ENCODE results near the gene CAPN2.

DNA sequence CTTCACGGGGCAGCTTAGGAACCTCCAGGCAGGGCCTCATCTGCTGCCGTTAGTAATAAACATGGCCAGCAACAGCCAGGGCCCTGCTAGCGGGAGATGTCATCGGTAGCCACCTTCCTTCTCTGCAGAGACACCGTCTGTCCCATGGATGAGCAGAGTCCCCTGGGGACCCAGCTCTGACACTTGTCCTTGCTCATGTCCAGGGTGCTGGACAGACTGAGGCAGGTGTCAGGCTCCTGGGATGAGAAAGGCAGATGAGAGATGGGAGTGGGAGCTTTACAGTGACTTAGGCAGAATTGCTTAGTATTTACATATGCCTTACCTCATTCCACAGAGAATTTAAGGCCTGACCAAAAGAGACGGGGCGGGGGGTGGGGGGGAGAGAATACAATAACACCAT is 25.0 kb downstream of the CAPN2 start:
- TF ChIP-seq, protein P1, sequence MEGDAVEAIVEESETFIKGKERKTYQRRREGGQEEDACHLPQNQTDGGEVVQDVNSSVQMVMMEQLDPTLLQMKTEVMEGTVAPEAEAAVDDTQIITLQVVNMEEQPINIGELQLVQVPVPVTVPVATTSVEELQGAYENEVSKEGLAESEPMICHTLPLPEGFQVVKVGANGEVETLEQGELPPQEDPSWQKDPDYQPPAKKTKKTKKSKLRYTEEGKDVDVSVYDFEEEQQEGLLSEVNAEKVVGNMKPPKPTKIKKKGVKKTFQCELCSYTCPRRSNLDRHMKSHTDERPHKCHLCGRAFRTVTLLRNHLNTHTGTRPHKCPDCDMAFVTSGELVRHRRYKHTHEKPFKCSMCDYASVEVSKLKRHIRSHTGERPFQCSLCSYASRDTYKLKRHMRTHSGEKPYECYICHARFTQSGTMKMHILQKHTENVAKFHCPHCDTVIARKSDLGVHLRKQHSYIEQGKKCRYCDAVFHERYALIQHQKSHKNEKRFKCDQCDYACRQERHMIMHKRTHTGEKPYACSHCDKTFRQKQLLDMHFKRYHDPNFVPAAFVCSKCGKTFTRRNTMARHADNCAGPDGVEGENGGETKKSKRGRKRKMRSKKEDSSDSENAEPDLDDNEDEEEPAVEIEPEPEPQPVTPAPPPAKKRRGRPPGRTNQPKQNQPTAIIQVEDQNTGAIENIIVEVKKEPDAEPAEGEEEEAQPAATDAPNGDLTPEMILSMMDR (conservative IDR thresholded peaks at IDR 0.05) = no peak
- no peak for TF ChIP-seq ZFX (IDR thresholded peaks at IDR 0.05)

Data from C4-2B (cell line).